Endothelial cell of umbilical vein (primary cell): ENCODE data around the gene HTRA3.

Source experiments
- EZH2 ChIP-seq: IDR thresholded peaks from 2 replicates; pipeline ENCODE4 v1.6.1; 2012; ENCODE audit warnings: borderline replicate concordance, low read depth, mild to moderate bottlenecking, moderate library complexity, low read length, inconsistent platforms; ENCODE audit not compliant: severe bottlenecking
- JUN ChIP-seq: IDR thresholded peaks from 2 replicates; pipeline ENCODE4 v1.6.1; 2011; ENCODE audit warnings: borderline replicate concordance, low read depth; ENCODE audit not compliant: insufficient read length, insufficient read depth
- MYC ChIP-seq: IDR thresholded peaks from one replicate; pipeline ENCODE4 v1.6.1; 2011; ENCODE audit warnings: mild to moderate bottlenecking, low read depth, low read length
- POLR2A ChIP-seq: IDR thresholded peaks from 2 replicates; pipeline ENCODE4 v1.6.1; 2012; ENCODE audit warnings: low read depth, mild to moderate bottlenecking, control low read depth, low read length
- POLR2AphosphoS5 ChIP-seq: IDR thresholded peaks from 2 replicates; pipeline ENCODE4 v1.6.1; 2012; ENCODE audit warnings: low read depth, mild to moderate bottlenecking, control low read depth, low read length, moderate library complexity; ENCODE audit not compliant: insufficient read depth
- TF ChIP-seq, protein P1 (sequence below), 2 donors: IDR thresholded peaks; 1 replicate in 1 of 2; 2 replicates in 1 of 2; pipeline ENCODE4 v1.5.1; 2011; ENCODE audit warnings: low read length in 2 of 2, mild to moderate bottlenecking in 2 of 2, moderate library complexity in 2 of 2, control low read depth in 1 of 2, inconsistent platforms in 1 of 2, low read depth in 1 of 2; ENCODE audit not compliant: insufficient read depth in 1 of 2; ENCODE audit errors: extremely low read depth in 1 of 2
- TF ChIP-seq, protein P2 (sequence below): IDR thresholded peaks from 2 replicates; pipeline ENCODE4 v1.6.1; 2011; ENCODE audit not compliant: insufficient read depth, insufficient read length

DNA sequence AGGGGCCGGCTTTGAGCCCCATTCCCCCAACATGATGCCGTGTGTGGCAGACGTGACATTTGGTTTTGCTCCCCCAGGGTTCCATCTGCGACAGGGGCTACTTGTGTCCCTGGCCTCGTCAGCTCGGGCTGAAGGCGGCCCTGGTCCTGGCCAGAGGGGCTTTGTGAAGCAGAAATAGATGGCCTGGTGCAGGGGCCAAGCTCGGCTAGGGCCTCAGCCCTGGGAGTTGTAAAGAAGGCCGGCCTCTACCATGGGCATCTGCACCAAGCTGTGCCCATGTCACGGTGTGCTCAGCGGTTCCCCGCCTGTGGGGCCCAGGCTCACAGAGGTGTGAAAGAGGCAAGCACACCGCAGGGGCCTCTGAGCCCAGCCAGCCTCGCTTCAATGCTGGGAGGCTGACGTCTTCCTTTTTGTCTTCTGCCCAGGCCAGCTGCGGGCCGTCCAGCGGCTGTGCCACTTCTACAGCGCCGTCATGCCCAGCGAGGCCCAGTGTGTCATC lies 38.0 kb upstream of the HTRA3 start:
- no peak for TF ChIP-seq JUN
- no peak for TF ChIP-seq EZH2
- no peak for TF ChIP-seq MYC
- TF ChIP-seq, protein P1, sequence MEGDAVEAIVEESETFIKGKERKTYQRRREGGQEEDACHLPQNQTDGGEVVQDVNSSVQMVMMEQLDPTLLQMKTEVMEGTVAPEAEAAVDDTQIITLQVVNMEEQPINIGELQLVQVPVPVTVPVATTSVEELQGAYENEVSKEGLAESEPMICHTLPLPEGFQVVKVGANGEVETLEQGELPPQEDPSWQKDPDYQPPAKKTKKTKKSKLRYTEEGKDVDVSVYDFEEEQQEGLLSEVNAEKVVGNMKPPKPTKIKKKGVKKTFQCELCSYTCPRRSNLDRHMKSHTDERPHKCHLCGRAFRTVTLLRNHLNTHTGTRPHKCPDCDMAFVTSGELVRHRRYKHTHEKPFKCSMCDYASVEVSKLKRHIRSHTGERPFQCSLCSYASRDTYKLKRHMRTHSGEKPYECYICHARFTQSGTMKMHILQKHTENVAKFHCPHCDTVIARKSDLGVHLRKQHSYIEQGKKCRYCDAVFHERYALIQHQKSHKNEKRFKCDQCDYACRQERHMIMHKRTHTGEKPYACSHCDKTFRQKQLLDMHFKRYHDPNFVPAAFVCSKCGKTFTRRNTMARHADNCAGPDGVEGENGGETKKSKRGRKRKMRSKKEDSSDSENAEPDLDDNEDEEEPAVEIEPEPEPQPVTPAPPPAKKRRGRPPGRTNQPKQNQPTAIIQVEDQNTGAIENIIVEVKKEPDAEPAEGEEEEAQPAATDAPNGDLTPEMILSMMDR (IDR thresholded peaks at IDR 0.05; ENCODE audit: extremely low read depth in 1 of 2, insufficient read depth in 1 of 2, low read depth in 1 of 2, low read length in 2 of 2), result no peak
- TF ChIP-seq, protein P2, sequence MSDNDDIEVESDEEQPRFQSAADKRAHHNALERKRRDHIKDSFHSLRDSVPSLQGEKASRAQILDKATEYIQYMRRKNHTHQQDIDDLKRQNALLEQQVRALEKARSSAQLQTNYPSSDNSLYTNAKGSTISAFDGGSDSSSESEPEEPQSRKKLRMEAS, result no peak
- no peak for TF ChIP-seq POLR2A
- no peak for TF ChIP-seq POLR2AphosphoS5
